ENCODE measurements around the gene KCNE4.

The KCNE4 gene

GRCh38 chr2:223052548-223053483 is 826 bp downstream of the KCNE4 start:
- WGBS (ENCODE audit: insufficient coverage) = 94% methylated on average over 39 of the region's 42 CpGs
- H3K4me3 ChIP-seq (ENCODE audit: control insufficient read depth in 1 of 7, extremely low read depth in 1 of 7, insufficient read depth in 4 of 7, low read depth in 2 of 7, low read length in 6 of 7) = no peak overlapping the region
- CTCF ChIA-PET = interaction anchor here (0.6 to 1.1 kb wide), 2 partner anchors 14 to 49 kb away, joined by 3 read pairs; no protein-coding TSS in a partner anchor

DNA sequence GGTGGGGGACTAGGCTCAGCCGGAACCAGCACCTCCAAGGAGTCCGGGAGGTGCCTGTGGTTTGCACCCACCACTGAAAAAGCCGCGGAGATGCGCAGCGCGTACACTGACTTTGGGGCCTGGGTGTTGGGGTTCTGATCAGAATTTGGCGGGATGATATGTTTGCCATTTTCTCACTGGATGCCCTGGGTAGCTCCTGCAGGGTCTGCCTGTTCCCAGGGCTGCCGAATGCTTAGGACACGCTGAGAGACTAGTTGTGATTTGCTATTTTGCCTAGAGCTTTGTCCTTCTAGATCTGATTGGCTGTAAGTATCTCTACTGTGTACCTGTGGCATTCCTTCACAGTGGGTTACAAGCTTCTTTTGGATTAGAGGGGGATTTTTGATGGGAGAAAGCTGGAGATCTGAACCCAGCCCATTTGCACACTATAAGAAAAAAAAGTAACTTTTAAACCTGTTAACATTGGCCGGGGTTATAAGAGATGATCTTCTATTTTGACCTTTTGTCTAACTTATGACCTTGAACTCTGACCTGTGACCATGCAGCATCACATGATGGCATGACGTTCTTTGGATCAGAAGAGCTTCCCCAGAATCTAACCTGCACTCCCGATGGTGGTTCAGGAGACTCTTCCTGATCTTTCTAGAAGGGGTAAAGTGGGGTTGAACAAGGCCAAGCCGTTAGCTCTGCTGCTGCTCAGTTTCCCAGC is 1.6 kb downstream of the KCNE4 start:
- DNase-seq = no peak
- WGBS (ENCODE audit: insufficient coverage) = 95% methylated on average over 12 of the region's 14 CpGs
- H3K4me1 ChIP-seq (ENCODE audit: control extremely low read depth in 1 of 4, control insufficient read depth in 4 of 4, insufficient read depth in 4 of 4, low read length in 3 of 4) = no peaks in the 10 kb centered on the region
- no peak overlapping the region for H3K4me3 ChIP-seq (ENCODE audit: control insufficient read depth in 1 of 7, extremely low read depth in 1 of 7, insufficient read depth in 4 of 7, low read depth in 2 of 7, low read length in 6 of 7)
- no peak overlapping the region for H3K27ac ChIP-seq (ENCODE audit: insufficient read depth in 1 of 2, low read depth in 1 of 2, low read length in 2 of 2, poor library complexity in 1 of 2, severe bottlenecking in 2 of 2)
- H3K9me3 ChIP-seq (ENCODE audit: control extremely low read depth in 1 of 5, control insufficient read depth in 4 of 5, insufficient read depth in 2 of 5, low read depth in 1 of 5, low read length in 4 of 5) = no peaks in the 10 kb centered on the region
- CTCF ChIA-PET = interaction anchor here (1.1 kb wide), 1 partner anchor 48 kb away, joined by 3 read pairs; no protein-coding TSS in a partner anchor
- POLR2A ChIA-PET = no interaction called here
- H3K36me3 ChIP-seq (ENCODE audit: control insufficient read depth in 4 of 4, insufficient read depth in 4 of 4, low read length in 3 of 4) = no peaks in the 10 kb centered on the region
- peaks cover 0 to 3% (median 0%) of the 10 kb centered on the region in 5 experiments for H3K27me3 ChIP-seq (replicated peaks in 2 of 5; ENCODE audit: control insufficient read depth in 4 of 5, insufficient read depth in 5 of 5, low read length in 4 of 5)

More at GRCh38 chr2:223052548-223053483, 826 bp downstream of the KCNE4 start:
- Histone ChIP-seq H3K9me3 (ENCODE audit: control extremely low read depth in 1 of 5, control insufficient read depth in 4 of 5, insufficient read depth in 2 of 5, low read depth in 1 of 5, low read length in 4 of 5) (no peaks in the 10 kb centered on the region), H3K36me3 (ENCODE audit: control insufficient read depth in 4 of 4, insufficient read depth in 4 of 4, low read length in 3 of 4) (no peaks in the 10 kb centered on the region), H3K27me3 (replicated peaks in 2 of 5; ENCODE audit: control insufficient read depth in 4 of 5, insufficient read depth in 5 of 5, low read length in 4 of 5) (peaks cover 0 to 3% (median 0%) of the 10 kb centered on the region in 5 experiments), H3K4me1 (ENCODE audit: control extremely low read depth in 1 of 4, control insufficient read depth in 4 of 4, insufficient read depth in 4 of 4, low read length in 3 of 4) (no peaks in the 10 kb centered on the region), H3K27ac (ENCODE audit: insufficient read depth in 1 of 2, low read depth in 1 of 2, low read length in 2 of 2, poor library complexity in 1 of 2, severe bottlenecking in 2 of 2) (no peak overlapping the region)
- DNase-seq = no peak
- POLR2A ChIA-PET = no interaction called here

DNA sequence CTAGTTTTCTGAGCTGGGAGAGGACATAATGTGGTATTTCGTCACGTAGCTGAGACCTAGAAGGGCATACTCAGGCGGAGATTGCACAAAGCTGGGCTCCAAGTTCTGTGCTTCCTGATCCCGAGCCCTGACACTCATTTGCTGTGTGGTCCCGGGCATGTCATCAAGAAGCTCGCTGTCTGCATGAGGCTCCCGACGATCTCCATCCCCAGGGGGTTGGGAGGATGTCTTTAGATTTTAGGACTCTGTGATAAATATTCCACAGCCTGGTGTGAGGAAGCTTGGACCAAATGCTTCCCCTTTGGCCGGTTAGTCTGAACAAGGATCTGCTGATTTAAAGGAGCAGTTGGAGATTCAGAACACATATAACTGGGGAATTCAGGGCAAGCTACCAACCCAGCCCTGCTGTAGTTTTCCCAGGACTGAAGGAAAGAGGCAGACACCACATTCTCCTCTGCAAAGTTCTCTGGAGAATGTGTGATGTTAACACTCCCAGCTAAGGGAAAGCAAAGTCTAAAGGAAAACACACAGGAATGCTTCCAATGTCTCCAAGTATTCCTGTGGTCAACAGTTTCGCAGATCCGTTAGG is 2.3 kb downstream of the KCNE4 start:
- H3K27ac ChIP-seq (ENCODE audit: insufficient read depth in 1 of 2, low read depth in 1 of 2, low read length in 2 of 2, poor library complexity in 1 of 2, severe bottlenecking in 2 of 2) = no peak overlapping the region
- peaks cover 0 to 3% (median 0%) of the 10 kb centered on the region in 5 experiments for H3K27me3 ChIP-seq (replicated peaks in 2 of 5; ENCODE audit: control insufficient read depth in 4 of 5, insufficient read depth in 5 of 5, low read length in 4 of 5)
- no peak for DNase-seq
- ChIA-PET POLR2A (no interaction called here), CTCF (interaction anchor here (0.6 to 1.1 kb wide), 3 partner anchors 11 to 511 kb away, joined by 3 to 5 read pairs (median 3); no protein-coding TSS in a partner anchor)
- no peaks in the 10 kb centered on the region for H3K9me3 ChIP-seq (ENCODE audit: control extremely low read depth in 1 of 5, control insufficient read depth in 4 of 5, insufficient read depth in 2 of 5, low read depth in 1 of 5, low read length in 4 of 5)
- H3K4me1 ChIP-seq (ENCODE audit: control extremely low read depth in 1 of 4, control insufficient read depth in 4 of 4, insufficient read depth in 4 of 4, low read length in 3 of 4) = no peaks in the 10 kb centered on the region
- no peaks in the 10 kb centered on the region for H3K36me3 ChIP-seq (ENCODE audit: control insufficient read depth in 4 of 4, insufficient read depth in 4 of 4, low read length in 3 of 4)
- WGBS (ENCODE audit: insufficient coverage) = 80% methylated on average over 9 of the region's 11 CpGs
- H3K4me3 ChIP-seq (ENCODE audit: control insufficient read depth in 1 of 7, extremely low read depth in 1 of 7, insufficient read depth in 4 of 7, low read depth in 2 of 7, low read length in 6 of 7) = no peak overlapping the region

DNA sequence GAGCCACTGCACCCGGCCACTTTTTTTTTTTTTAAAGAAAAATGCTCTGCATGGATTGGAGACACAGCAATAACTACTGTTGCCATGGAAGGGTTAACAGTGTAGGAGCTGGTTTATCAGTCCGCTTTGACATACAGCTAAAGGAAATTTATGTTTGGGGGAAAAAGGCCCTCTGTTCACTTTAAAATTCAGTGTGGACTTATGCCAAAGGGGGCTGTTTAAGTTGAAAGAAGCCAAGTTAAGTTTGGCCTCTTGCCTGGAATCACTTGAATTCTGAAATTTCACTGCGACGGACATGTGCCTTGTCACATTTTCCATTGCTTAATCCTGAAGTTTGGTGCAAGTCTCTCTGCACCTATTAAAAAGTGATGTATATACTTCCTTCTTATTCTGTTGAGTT is 3.1 kb downstream of the KCNE4 start:
- POLR2A ChIA-PET = no interaction called here
- CTCF ChIA-PET = interaction anchor here (0.6 to 1.1 kb wide), 3 partner anchors 12 to 512 kb away, joined by 3 to 5 read pairs (median 3); no protein-coding TSS in a partner anchor
- Histone ChIP-seq H3K4me1 (ENCODE audit: control extremely low read depth in 1 of 4, control insufficient read depth in 4 of 4, insufficient read depth in 4 of 4, low read length in 3 of 4) (no peaks in the 10 kb centered on the region), H3K27me3 (replicated peaks in 2 of 5; ENCODE audit: control insufficient read depth in 4 of 5, insufficient read depth in 5 of 5, low read length in 4 of 5) (peaks cover 0 to 3% (median 0%) of the 10 kb centered on the region in 5 experiments), H3K9me3 (ENCODE audit: control extremely low read depth in 1 of 5, control insufficient read depth in 4 of 5, insufficient read depth in 2 of 5, low read depth in 1 of 5, low read length in 4 of 5) (no peaks in the 10 kb centered on the region), H3K36me3 (ENCODE audit: control insufficient read depth in 4 of 4, insufficient read depth in 4 of 4, low read length in 3 of 4) (no peaks in the 10 kb centered on the region), H3K27ac (ENCODE audit: insufficient read depth in 1 of 2, low read depth in 1 of 2, low read length in 2 of 2, poor library complexity in 1 of 2, severe bottlenecking in 2 of 2) (no peak overlapping the region), H3K4me3 (ENCODE audit: control insufficient read depth in 1 of 7, extremely low read depth in 1 of 7, insufficient read depth in 4 of 7, low read depth in 2 of 7, low read length in 6 of 7) (no peak overlapping the region)
- peak in 1 of 3 donors; percentile 45 for DNase-seq
- WGBS (ENCODE audit: insufficient coverage) = 59% methylated on average over 4 of the region's 4 CpGs

DNA sequence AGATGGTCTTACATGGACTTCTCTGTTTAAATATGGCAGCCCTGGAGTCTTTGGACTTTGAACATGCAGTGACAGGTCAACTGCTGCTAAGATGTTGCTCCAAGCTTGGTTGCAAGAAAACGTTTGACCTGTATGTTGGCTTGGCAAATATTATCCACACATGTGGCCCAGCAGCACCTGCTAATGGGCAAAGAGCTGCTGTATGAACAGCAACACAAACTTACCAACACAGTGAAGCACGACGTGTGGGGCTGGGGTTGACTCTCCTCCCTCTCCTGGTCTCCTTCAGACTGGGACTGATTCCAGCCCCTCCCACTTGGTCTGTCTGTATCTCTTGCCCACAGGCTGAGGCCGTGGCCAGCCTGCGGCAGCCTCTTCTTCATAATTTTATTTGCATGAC is 3.8 kb downstream of the KCNE4 start:
- Histone ChIP-seq H3K27me3 (replicated peaks in 2 of 5; ENCODE audit: control insufficient read depth in 4 of 5, insufficient read depth in 5 of 5, low read length in 4 of 5) (peaks cover 0 to 3% (median 0%) of the 10 kb centered on the region in 5 experiments), H3K27ac (ENCODE audit: insufficient read depth in 1 of 2, low read depth in 1 of 2, low read length in 2 of 2, poor library complexity in 1 of 2, severe bottlenecking in 2 of 2) (no peak overlapping the region), H3K4me3 (ENCODE audit: control insufficient read depth in 1 of 7, extremely low read depth in 1 of 7, insufficient read depth in 4 of 7, low read depth in 2 of 7, low read length in 6 of 7) (no peak overlapping the region), H3K4me1 (ENCODE audit: control extremely low read depth in 1 of 4, control insufficient read depth in 4 of 4, insufficient read depth in 4 of 4, low read length in 3 of 4) (no peaks in the 10 kb centered on the region), H3K36me3 (ENCODE audit: control insufficient read depth in 4 of 4, insufficient read depth in 4 of 4, low read length in 3 of 4) (no peaks in the 10 kb centered on the region), H3K9me3 (ENCODE audit: control extremely low read depth in 1 of 5, control insufficient read depth in 4 of 5, insufficient read depth in 2 of 5, low read depth in 1 of 5, low read length in 4 of 5) (no peaks in the 10 kb centered on the region)
- peak in 1 of 3 donors; percentile 43 for DNase-seq
- WGBS (ENCODE audit: insufficient coverage) = 75% methylated on average over 3 of the region's 5 CpGs
- ChIA-PET CTCF (interaction anchor here (1.0 kb wide), 1 partner anchor 45 kb away, joined by 3 read pairs; no protein-coding TSS in a partner anchor), POLR2A (no interaction called here)

DNA sequence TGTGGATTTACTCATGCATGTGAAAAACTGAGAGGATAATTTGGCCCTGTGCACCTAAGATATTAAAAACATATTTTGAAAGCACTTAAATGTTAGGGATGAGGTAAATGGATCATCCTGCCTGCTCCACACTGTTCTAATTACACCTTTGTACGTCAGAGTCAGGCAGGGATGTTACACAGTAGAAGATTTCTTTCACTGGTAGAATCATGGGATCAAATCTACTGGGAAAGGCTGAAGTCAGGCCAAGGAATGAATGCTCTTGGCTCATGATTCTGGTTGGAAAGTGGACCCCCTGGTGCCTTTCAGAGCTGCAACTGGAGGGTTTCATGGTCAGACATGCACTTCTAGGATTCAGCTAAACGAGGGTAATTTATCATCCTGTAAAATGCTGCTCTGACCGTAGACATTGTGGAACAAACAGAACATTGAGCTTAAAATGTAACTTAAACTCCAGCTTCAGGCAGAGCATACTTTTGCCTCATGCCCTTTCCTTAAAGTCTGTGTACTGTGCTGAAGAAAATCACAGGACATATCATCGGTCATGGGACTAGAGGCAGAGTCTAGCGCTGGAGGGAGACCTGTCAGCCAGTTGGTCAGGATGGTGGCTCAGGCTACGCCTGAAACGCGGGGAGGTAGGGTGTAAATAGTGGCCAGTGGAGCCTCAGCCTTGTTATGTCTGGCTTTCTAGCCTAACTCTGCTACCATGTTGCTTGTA is 4.9 kb downstream of the KCNE4 start:
- H3K4me1 ChIP-seq (ENCODE audit: control extremely low read depth in 1 of 4, control insufficient read depth in 4 of 4, insufficient read depth in 4 of 4, low read length in 3 of 4) = no peaks in the 10 kb centered on the region
- no peaks in the 10 kb centered on the region for H3K36me3 ChIP-seq (ENCODE audit: control insufficient read depth in 4 of 4, insufficient read depth in 4 of 4, low read length in 3 of 4)
- CTCF ChIA-PET = no interaction called here
- no peak for DNase-seq
- no peaks in the 10 kb centered on the region for H3K9me3 ChIP-seq (ENCODE audit: control extremely low read depth in 1 of 5, control insufficient read depth in 4 of 5, insufficient read depth in 2 of 5, low read depth in 1 of 5, low read length in 4 of 5)
- 85% methylated on average over 7 of the region's 8 CpGs for WGBS (ENCODE audit: insufficient coverage)
- POLR2A ChIA-PET = interaction anchor here (0.6 kb wide), 1 partner anchor 723 kb away, joined by 3 read pairs; no protein-coding TSS in a partner anchor
- no peak overlapping the region for H3K4me3 ChIP-seq (ENCODE audit: control insufficient read depth in 1 of 7, extremely low read depth in 1 of 7, insufficient read depth in 4 of 7, low read depth in 2 of 7, low read length in 6 of 7)
- H3K27ac ChIP-seq (ENCODE audit: insufficient read depth in 1 of 2, low read depth in 1 of 2, low read length in 2 of 2, poor library complexity in 1 of 2, severe bottlenecking in 2 of 2) = no peak overlapping the region
- H3K27me3 ChIP-seq (replicated peaks in 2 of 5; ENCODE audit: control insufficient read depth in 4 of 5, insufficient read depth in 5 of 5, low read length in 4 of 5) = peaks cover 0 to 5% (median 0%) of the 10 kb centered on the region in 5 experiments

All from common myeloid progenitor, CD34-positive (primary cell).